ENCODE measurements around the gene ABCA2.

DNA sequence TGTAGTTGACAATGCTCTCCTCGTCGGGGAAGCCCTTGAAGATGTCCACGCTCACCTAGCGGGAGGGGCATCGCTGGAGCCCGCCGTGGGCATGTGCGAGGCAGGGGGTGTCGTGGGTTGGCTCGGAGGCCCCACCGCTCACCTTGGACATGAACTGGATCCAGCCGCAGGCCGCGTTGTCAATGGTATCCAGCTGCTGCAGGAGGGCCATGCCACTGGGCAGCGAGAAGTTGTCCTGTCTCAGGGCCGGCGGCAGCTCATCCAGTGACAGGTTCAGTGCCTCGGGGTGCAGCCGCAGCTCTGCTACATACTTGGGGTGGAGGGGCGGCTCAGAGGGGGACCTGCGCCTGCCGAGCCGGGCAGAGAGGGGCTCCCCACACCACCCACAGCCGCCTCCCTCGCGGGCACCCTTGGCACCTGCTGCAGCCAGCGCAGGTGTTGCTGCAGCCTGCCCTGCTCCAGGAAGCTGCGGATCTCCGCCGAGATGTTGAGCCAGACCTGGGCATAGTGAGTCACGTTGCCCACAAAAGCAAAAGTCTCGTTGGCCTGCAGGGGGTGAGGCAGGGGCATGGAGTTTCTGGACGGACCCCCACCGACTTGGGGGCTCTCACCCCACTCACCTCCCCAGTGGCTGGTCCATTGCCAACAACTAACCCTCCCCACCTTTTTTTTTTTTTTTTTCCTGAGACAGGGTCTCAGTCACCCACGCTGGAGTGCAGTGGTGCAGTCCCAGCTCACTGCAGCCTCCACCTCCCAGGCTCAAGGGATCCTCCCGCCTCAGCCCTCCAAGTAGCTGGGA, 9.1 kb downstream of the ABCA2 start:
- TF ChIP-seq CTCF (IDR thresholded peaks at IDR 0.05 in 4 of 5, conservative IDR thresholded peaks at IDR 0.05 in 1 of 5) (no peak), POLR2A (IDR thresholded peaks at IDR 0.05) (no peak)
